ENCODE results near the gene CEP41. TPM values are rescaled to one million over a fixed set of nuclear protein-coding genes. Genes with fewer than 3 reads are reported as not detected.

CEP41 gene
- total and polyA plus RNA-seq, 8 donors, result 12.4 to 34.2 (median 28.6) TPM

GRCh38 chr7:130415006-130415405 is 25.8 kb downstream of the CEP41 start:
- TF ChIP-seq CTCF (IDR thresholded peaks at IDR 0.05), result no peak

GRCh38 chr7:130413201-130413600 is 27.6 kb downstream of the CEP41 start:
- intact Hi-C loops (cut with DNase I), result no loop called here

More at GRCh38 chr7:130415006-130415405, 25.8 kb downstream of the CEP41 start:
- H3K4me1 ChIP-seq, result no peaks in the 10 kb centered on the region
- H3K4me3 ChIP-seq, result no peak overlapping the region
- no peak overlapping the region for H3K27ac ChIP-seq
- ATAC-seq (no peak), DNase-seq (no peak)
- intact Hi-C loops (cut with DNase I), result no loop called here
- H3K9me3 ChIP-seq, result no peaks in the 10 kb centered on the region
- no peaks in the 10 kb centered on the region for H3K27me3 ChIP-seq
- H3K36me3 ChIP-seq, result no peaks in the 10 kb centered on the region

GRCh38 chr7:130410868-130411541 is 29.8 kb downstream of the CEP41 start:
- no peak overlapping the region for H3K4me3 ChIP-seq
- DNase-seq, result no peak
- no peak for ATAC-seq
- no peak for TF ChIP-seq CTCF (IDR thresholded peaks at IDR 0.05)
- no peaks in the 10 kb centered on the region for H3K36me3 ChIP-seq
- intact Hi-C loops (cut with DNase I), result no loop called here
- H3K4me1 ChIP-seq, result no peaks in the 10 kb centered on the region
- no peaks in the 10 kb centered on the region for H3K27me3 ChIP-seq
- no peaks in the 10 kb centered on the region for H3K9me3 ChIP-seq
- H3K27ac ChIP-seq, result no peak overlapping the region

More at GRCh38 chr7:130413201-130413600, 27.6 kb downstream of the CEP41 start:
- no peak for TF ChIP-seq CTCF (IDR thresholded peaks at IDR 0.05)
- Histone ChIP-seq H3K27me3 (no peaks in the 10 kb centered on the region), H3K9me3 (no peaks in the 10 kb centered on the region), H3K36me3 (no peaks in the 10 kb centered on the region), H3K27ac (no peak overlapping the region), H3K4me1 (no peaks in the 10 kb centered on the region), H3K4me3 (no peak overlapping the region)
- DNase-seq (no peak), ATAC-seq (no peak)

- Histone ChIP-seq H3K36me3 (no peaks in the 10 kb centered on the region), H3K27me3 (no peaks in the 10 kb centered on the region), H3K9me3 (no peaks in the 10 kb centered on the region), H3K4me3 (no peak overlapping the region), H3K27ac (no peak overlapping the region), H3K4me1 (no peaks in the 10 kb centered on the region)
- ATAC-seq (no peak), DNase-seq (no peak)
- intact Hi-C loops (cut with DNase I), result no loop called here
- no peak for TF ChIP-seq CTCF (IDR thresholded peaks at IDR 0.05)
Measured at GRCh38 chr7:130409712-130410072, 31.1 kb downstream of the CEP41 start.

GRCh38 chr7:130409067-130409711 is 31.6 kb downstream of the CEP41 start:
- no peak overlapping the region for H3K27ac ChIP-seq
- TF ChIP-seq CTCF (IDR thresholded peaks at IDR 0.05), result no peak

More at GRCh38 chr7:130409067-130409711, 31.6 kb downstream of the CEP41 start:
- DNase-seq (no peak), ATAC-seq (no peak)
- H3K36me3 ChIP-seq, result no peaks in the 10 kb centered on the region
- no peaks in the 10 kb centered on the region for H3K9me3 ChIP-seq
- H3K4me3 ChIP-seq, result no peak overlapping the region
- intact Hi-C loops (cut with DNase I), result no loop called here
- no peaks in the 10 kb centered on the region for H3K27me3 ChIP-seq
- H3K4me1 ChIP-seq, result no peaks in the 10 kb centered on the region

Measured in left lung (tissue), 10 donors.